Mucosa of descending colon (tissue), 3 donors: Measurements from ENCODE around the gene ZNF385D. TPM values are rescaled to one million over a fixed set of nuclear protein-coding genes. Genes with fewer than 3 reads are reported as not detected.

ENCODE experiments used
- ATAC-seq: fragments of 200-7000 bp; cut with Tn5 transposase; one replicate; pipeline ENCODE4 v1.9.1; 2020; ENCODE audit warnings: mild to moderate bottlenecking, moderate library complexity
- DNase-seq, 3 donors: peaks; one replicate each; pipeline ENCODE4 v3.0.0-alpha.2; 2020
- H3K36me3 ChIP-seq: fragments of 200-600 bp; one replicate; pipeline ENCODE4 v1.8.0; 2021; ENCODE audit warnings: low read depth, mild to moderate bottlenecking
- H3K4me1 ChIP-seq: fragments of 200-600 bp; one replicate; pipeline ENCODE4 v1.8.0; 2021; ENCODE audit warnings: low read depth, mild to moderate bottlenecking
- H3K4me3 ChIP-seq: fragments of 200-600 bp; one replicate; pipeline ENCODE4 v1.8.0; 2021; ENCODE audit warnings: mild to moderate bottlenecking
- H3K9me3 ChIP-seq: fragments of 200-600 bp; one replicate; pipeline ENCODE4 v1.8.0; 2021; ENCODE audit warnings: mild to moderate bottlenecking
- intact Hi-C, 2 donors: fragments of 100-400 bp; cut with DNase I in 1 of 2; cut with micrococcal nuclease in 1 of 2; formaldehyde crosslinking; loops; one replicate each; pipeline versions ENCODE4 v1.11.0 to v1.11.1; 2022; cut with DNase I, micrococcal nuclease
- total RNA-seq, 3 donors: library from RNA; stranded (reverse); fragmentation: NEBNext Ultra II Directional in 2 of 3; extraction: Animal tissue kit (Norgen Biotek cat#: 25700) in 2 of 3; gene quantifications; one replicate each; pipeline versions ENCODE4 v1.2.1 to v1.2.4, GENCODE V29; 2021 to 2023
- TF ChIP-seq, protein P1 (sequence below): fragments of 200-600 bp; IDR thresholded peaks from one replicate; pipeline ENCODE4 v1.8.0; 2022; ENCODE audit warnings: antibody characterized with exemption, mild to moderate bottlenecking
- donor health status: DM: no; HTN: no; CAD: no; lungs with moderate emphysema.
- donor health status: DM: no; HTN: no; CAD: no.
- donor health status: DM: no; HTN: yes; CAD: no.

ZNF385D gene
- total RNA-seq, 3 donors from 2014 or later = 1.9 to 3.1 (median 2.8) TPM

DNA sequence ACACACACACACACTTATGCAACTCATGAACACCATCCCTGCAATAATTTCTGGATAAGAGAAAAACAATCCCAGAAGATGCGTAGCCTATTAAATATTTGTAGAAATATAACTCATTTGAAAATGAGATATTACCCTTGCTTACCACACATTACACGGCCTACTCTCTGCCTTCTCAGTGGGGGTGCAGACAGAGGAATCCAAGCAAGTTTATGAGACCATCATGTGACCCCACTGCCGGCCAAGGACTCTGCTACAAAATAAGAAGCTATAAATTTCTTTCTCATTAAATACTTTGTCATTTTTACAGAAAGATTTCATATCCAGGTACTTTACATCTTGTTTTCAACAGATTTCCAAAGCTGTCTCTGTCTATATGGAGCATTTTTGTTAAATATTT, 286.3 kb downstream of the ZNF385D start:
- intact Hi-C loops = no loop called here
- no peak for DNase-seq
- ATAC-seq = no peak

DNA sequence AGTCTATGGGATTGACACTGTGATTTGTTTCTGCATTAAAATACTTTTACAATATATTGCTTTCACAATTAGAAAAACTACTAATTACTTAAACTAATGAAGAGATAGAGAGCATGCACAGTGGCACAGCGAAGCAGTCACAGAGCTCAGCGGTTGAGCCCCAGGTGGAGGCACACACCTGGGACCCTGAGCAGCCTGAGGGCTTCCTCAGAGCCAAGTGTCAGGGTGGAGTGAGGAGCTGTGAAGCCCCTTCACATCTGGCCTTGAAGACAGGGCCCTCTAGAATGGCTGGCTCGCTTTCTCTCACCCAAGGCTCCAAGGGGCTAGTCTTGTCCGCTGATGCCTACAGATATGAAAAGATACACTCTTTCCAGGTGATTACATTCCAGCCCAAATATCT, 287.7 kb downstream of the ZNF385D start:
- intact Hi-C loops = no loop called here
- TF ChIP-seq, protein P1, sequence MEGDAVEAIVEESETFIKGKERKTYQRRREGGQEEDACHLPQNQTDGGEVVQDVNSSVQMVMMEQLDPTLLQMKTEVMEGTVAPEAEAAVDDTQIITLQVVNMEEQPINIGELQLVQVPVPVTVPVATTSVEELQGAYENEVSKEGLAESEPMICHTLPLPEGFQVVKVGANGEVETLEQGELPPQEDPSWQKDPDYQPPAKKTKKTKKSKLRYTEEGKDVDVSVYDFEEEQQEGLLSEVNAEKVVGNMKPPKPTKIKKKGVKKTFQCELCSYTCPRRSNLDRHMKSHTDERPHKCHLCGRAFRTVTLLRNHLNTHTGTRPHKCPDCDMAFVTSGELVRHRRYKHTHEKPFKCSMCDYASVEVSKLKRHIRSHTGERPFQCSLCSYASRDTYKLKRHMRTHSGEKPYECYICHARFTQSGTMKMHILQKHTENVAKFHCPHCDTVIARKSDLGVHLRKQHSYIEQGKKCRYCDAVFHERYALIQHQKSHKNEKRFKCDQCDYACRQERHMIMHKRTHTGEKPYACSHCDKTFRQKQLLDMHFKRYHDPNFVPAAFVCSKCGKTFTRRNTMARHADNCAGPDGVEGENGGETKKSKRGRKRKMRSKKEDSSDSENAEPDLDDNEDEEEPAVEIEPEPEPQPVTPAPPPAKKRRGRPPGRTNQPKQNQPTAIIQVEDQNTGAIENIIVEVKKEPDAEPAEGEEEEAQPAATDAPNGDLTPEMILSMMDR = no peak
- DNase-seq = no peak
- peaks cover 7% of the 10 kb centered on the region for H3K9me3 ChIP-seq
- no peaks in the 10 kb centered on the region for H3K36me3 ChIP-seq
- no peak overlapping the region for H3K4me3 ChIP-seq
- ATAC-seq = no peak
- H3K4me1 ChIP-seq = no peaks in the 10 kb centered on the region

More for the DNA sequence above, 286.3 kb downstream of the ZNF385D start:
- Histone ChIP-seq H3K9me3 (peaks cover 11% of the 10 kb centered on the region), H3K4me3 (no peak overlapping the region), H3K4me1 (no peaks in the 10 kb centered on the region), H3K36me3 (no peaks in the 10 kb centered on the region)
- TF ChIP-seq, protein P1 = no peak

DNA sequence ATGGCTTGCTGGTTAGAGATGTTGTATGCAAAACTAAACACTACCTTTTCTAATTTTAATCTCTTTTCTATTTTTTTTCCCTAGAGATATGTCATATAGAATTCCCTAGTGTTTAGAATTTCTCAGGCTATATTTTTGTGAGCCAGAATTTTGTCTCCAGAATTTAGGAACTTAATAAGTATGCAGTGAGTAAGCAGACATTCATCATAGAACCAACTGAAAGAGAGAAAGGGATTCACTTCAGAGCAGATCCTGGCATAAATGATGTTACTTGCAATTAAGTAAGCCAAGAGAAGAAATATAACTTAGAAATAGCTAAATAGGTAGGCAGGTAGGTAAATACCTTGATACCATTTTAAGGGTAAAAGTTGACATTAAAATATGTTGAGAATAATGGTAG, 288.9 kb downstream of the ZNF385D start:
- H3K9me3 ChIP-seq = peaks cover 7% of the 10 kb centered on the region
- DNase-seq = no peak
- no peaks in the 10 kb centered on the region for H3K4me1 ChIP-seq
- no peaks in the 10 kb centered on the region for H3K36me3 ChIP-seq
- TF ChIP-seq, protein P1 = no peak
- intact Hi-C loops = no loop called here
- no peak for ATAC-seq
- H3K4me3 ChIP-seq = no peak overlapping the region

DNA sequence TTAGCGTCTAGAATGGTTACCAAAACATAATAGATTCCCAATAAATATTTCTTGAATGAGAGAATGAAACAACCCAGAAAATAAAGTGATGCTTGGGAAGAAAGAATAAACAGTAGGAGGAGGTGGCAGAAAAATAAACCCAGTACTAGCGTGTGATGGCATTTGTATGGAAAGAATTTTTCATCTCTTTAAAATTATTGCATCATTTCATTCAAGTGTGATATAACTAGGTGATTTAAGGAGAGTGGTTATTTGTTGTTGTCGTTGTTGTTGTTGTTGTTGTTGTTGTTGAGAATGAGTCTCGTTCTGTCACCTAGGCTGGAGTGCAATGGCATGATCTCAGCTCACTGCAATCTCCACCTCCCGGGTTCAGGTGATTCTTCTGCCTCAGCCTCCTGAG, 293.9 kb downstream of the ZNF385D start:
- intact Hi-C loops = no loop called here
- Histone ChIP-seq H3K4me1 (no peaks in the 10 kb centered on the region), H3K36me3 (no peaks in the 10 kb centered on the region), H3K9me3 (peaks cover 16% of the 10 kb centered on the region), H3K4me3 (no peak overlapping the region)
- ATAC-seq (no peak), DNase-seq (no peak)
- TF ChIP-seq, protein P1 = no peak

DNA sequence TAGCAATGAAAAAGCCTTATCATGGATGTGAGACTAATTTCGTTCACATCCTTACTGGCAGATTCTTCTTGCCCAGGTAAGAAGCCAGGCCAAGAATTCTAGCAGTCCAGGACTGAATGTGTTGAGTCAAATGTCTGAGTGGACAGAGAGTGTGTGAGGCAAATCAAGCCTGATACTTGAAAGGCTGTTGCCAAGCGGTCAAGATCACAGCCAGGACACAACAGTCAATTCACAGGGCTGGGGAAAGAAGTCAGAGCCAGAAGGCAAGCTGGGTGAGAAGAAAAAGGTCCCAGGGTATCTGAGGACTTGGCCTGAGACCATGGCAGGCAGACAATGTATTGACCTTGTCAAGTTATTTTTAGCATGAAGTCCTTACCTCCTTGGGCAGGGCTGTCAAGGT, 301.3 kb downstream of the ZNF385D start:
- TF ChIP-seq, protein P1 = no peak
- Histone ChIP-seq H3K36me3 (no peaks in the 10 kb centered on the region), H3K4me3 (no peak overlapping the region), H3K9me3 (peaks cover 16% of the 10 kb centered on the region), H3K4me1 (no peaks in the 10 kb centered on the region)
- intact Hi-C loops = no loop called here
- DNase-seq (no peak), ATAC-seq (no peak)

DNA sequence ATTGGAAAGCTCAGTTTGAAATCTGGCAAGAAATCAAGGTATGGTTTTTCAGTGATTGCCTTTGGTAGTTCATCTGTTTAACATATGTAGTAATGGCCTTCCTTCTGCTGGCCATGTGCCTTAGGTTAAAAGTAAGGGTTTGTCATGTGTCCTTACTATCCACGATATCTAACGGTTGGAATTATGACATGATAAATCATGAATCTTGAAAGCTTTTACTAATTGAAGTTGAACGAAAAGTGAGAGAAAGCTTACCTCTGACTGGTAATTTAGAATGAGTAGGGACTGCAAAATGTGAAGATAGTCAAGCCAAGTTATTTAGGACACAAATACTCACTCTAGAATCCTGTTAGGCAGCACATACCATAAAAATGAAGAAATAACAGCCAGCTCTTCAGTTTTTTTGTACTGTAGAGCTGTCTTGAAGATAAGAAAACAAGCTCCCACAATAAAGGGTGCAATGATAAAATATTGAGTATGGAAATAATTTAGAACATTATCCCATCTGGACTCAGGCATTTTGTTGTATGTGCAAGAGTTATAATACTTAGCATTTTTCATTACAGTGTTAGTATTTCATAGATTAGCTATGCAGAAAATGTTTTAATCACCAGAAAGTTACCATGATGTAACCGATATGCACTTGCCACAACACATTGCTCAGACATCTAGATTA, 303.4 kb downstream of the ZNF385D start:
- Histone ChIP-seq H3K36me3 (no peaks in the 10 kb centered on the region), H3K4me1 (no peaks in the 10 kb centered on the region), H3K4me3 (no peak overlapping the region), H3K9me3 (peaks cover 6% of the 10 kb centered on the region)
- no peak for ATAC-seq
- no peak for DNase-seq
- intact Hi-C loops = no loop called here
- TF ChIP-seq, protein P1 = no peak
